Activated gamma-delta T cell treated with Interleukin-2 at 50 U/mL for 16 hours (primary cell): ENCODE measurements around the gene TMPRSS6.

Source experiments
- DNase-seq: peaks from one replicate; pipeline ENCODE4 v3.0.0-alpha.2; 2020

The TMPRSS6 gene

DNA sequence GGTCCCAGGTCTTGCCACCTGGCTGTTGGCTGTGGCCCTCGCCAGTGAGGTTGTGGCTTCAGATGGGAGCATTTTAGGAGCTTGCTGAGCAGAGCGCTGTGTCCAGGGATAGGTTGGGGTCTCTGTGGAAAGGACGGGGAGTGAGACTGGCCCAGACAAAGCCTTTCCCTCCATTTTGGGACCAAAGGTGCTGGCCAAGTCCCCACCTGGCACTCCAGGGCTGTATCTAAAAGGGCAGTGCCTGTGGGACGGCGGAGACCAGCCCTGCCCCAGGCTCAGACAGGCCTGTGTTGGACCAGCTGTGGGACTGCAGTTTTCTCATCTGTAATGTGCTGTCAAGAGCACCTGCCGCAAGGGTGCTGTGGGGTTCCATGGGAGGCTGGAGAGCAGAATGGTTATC lies 62.9 kb downstream of the TMPRSS6 start:
- no peak for DNase-seq

GRCh38 chr22:37045958-37046357 lies 63.6 kb downstream of the TMPRSS6 start:
- no peak for DNase-seq

- no peak for DNase-seq
Observed at GRCh38 chr22:37044634-37045625, 64.6 kb downstream of the TMPRSS6 start.

- no peak for DNase-seq
Observed at GRCh38 chr22:37043828-37044538, 65.5 kb downstream of the TMPRSS6 start.

DNA sequence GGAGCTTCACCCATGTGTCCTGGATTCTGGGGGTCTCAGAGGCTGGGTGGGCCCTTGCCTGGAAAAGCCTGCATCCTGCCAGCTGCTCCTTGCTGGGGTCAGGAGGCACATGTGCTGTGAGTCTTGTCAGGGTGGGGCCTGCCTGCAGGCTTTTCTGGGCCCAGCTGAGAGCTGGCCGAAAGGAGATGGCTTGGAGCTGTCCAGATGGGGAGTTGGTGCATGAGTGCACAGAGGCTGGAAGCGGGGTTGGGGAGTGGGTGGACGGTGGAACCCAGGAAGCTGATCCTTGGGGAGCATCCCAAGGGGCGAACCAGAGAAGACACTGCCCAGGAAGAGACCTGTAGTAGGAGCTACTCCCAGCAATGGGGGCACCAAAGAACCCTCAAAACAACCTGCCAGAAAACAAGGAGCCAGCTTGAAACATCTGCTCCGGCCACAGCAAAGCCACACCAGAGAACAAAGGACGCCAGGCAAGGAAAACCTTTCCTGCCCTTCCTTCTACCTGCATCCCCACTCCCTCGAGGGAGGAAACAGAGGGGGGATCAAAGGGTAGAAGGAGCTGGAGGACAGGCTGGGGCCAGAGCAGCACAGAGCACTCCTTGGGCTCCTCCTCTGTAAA lies 66.2 kb downstream of the TMPRSS6 start:
- DNase-seq = no peak

DNA sequence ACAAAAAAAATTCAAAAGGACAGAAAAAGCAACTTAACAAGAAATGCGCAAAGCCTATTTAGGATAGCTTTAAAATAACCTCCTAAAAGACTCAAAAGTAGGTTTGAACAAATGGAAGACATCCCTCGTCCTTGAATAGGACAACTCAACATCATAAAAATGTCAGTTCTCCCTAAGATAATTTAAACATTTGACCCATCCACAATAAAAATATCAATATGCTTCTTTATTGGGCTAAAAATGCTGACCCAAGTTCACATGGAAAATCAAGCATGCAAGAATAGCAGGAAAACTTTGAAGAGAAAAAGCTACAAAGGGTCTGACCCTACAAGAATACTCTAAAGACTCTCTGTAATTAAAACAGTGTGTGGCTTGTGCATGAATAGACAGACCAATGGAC lies 70.0 kb downstream of the TMPRSS6 start:
- DNase-seq = no peak

GRCh38 chr22:37037669-37038068 lies 71.8 kb downstream of the TMPRSS6 start:
- no peak for DNase-seq

- DNase-seq = no peak
Observed at GRCh38 chr22:37036655-37037377, 72.7 kb downstream of the TMPRSS6 start.

DNA sequence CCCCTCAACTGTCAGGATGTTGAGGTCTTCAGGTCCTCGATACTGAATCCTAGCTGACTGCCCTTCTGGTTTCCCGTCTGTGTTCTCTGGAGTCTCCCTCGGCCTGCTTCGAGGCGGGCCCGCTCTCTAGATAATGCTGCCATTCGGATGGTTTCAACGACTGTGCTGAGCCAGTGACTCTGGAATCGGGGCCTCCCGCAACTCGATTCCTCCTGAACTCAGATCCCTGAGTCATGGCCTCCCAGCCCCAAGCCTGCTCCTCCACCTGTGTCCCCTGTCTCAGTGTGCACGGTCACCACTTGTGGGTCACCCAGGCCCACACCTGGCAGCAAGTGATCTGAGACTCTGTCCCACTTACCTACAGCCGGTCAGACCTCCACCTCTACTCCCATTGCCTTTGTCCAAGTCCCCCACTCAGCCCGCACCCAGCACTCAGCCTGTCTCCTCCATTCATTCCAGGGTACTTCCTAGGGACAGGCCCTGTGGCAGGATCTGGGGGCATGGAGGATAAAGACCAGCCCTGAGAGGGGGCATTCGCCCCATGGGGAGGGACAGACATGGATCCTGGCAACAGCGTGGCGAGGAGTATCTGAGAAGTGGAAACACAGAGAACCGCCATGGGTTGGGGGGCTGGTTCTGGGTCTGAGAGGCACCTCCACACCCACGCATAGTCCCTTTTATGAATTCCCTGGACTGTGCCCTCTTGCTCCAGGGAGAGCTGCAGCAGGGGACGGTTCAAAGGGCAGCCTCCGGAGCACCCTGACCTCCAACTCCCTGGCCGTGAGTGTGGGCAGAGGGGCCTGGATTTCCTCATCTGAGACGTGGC lies 75.7 kb downstream of the TMPRSS6 start:
- DNase-seq = no peak

GRCh38 chr22:37032535-37033460 lies 76.7 kb downstream of the TMPRSS6 start:
- no peak for DNase-seq

GRCh38 chr22:37032134-37032534 lies 77.4 kb downstream of the TMPRSS6 start:
- no peak for DNase-seq

DNA sequence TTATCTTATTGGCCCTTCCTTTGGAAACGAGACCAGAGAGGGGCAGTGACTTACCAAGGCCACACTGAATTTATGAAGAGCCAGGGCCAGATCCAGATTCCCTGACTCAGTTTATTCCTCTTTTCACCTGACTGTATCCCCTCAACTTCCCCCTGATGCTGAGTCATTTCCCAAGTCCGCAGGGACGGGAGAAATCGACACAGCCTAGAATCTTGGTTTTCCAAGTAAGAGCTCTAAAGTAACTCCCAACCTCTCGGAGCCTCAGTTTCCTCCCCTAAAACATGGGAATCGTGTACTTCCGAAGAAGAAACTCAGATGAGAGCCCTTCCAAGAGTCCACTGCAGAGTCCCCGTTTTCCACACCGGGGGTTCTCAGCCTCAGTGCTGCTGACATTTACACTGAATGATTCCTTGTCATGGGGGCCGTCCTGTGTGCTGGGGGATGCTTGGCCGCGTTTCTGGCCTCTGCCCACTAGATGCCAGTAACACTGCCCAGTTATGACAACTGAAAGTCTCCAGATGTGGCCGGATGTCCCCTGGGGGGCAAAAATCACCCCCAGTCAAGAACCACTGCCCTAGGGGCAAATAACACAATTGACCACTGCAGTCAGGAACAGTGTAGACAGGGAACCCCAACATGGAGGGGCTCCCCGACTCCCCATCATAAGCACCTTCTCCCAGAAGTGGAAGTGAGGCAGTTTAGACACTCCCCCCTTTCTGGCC lies 78.8 kb downstream of the TMPRSS6 start:
- no peak for DNase-seq

GRCh38 chr22:37028692-37029674 lies 80.5 kb downstream of the TMPRSS6 start:
- no peak for DNase-seq

DNA sequence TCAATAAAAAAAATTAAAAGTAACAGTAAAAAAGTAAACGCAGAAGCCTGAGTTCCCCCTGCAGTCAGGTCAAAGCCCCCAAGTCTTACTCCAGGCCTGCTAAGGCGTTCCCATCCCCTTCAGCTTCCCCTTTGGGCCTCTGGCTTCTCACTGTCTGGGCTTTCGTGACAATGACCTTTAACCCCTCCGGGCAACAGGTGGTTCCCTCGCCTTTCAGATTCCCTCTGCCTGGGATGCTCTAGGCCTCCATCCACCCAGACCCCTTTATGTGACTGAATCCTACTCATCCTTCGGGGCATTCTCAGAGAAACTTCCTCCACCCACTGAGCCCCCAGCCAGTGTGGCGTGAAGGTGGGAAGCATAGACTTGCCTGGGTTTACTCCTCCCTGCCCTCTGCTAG lies 82.0 kb downstream of the TMPRSS6 start:
- no peak for DNase-seq

DNA sequence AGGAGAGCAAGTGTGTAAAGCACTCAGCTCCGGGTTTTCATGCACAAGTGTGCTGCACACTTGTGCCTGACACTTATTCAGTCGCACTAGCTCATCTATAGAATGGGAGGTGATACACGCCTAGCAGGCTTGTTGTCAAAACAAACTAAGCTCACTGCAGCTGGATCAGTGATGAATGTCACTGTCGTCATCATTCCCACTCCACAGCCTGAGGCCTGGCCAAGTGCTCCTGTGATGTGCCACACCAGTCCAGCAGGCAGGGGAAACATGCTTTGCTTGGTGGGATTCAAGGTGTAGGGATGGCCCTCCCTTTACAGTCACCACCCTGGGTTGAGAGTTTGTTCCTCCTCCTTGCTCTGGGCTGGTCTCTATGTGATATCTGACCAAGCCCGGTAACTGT lies 83.2 kb downstream of the TMPRSS6 start:
- no peak for DNase-seq

DNA sequence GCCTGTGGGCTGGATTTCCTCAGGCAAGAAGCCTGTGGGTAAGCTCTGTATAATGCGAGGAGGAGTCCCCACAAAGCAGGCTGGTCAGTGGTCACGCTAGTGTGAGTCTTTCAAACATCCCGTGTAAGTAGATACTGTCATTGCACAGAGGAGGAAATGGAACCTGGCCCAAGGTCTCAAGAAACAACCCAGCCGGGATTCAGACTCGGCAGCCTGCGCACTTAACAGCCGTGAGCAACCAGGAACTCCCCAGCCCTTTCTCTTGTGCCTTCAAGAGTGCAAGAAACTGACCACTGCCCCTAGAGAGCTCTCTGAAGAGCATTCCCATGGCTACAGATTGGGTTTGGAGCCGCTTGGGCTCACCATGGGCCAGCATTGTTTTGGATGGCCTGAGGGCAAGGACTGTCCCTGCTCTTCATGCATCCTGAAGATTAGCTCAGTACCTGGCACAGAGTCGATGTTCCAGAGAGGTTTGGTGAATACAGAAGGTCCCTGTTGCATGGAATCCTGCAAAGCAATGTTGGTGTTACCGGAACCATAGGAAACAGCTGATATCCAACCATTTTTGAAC lies 83.9 kb downstream of the TMPRSS6 start:
- DNase-seq = no peak

DNA sequence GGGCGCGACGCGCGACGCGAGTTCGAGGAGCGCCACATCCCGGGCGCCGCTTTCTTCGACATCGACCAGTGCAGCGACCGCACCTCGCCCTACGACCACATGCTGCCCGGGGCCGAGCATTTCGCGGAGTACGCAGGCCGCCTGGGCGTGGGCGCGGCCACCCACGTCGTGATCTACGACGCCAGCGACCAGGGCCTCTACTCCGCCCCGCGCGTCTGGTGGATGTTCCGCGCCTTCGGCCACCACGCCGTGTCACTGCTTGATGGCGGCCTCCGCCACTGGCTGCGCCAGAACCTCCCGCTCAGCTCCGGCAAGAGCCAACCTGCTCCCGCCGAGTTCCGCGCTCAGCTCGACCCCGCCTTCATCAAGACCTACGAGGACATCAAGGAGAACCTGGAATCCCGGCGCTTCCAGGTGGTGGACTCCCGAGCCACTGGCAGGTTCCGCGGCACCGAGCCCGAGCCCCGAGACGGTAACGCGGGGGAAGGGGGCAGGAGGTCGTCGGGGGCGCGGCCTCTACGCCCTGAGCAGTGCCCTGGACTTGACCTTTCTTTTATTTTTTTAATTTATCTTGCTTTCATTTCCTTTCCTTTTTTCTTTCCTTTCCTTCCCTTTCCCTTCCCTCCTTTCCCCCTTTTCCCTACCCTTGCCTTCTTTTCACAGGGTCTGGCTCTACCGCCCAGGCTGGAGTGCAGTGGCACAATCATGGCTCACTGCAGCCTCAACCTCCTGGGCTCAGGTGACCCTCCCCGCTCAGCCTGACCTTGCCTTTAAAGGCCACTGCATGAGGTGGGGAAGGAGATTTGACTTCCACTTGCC lies 85.0 kb downstream of the TMPRSS6 start:
- DNase-seq = no peak
